HepG2 (cell line): Measurements from ENCODE around the gene WBP1. TPM values are rescaled to one million over a fixed set of nuclear protein-coding genes. Genes with fewer than 3 reads are reported as not detected.
A peak's percentile ranks its signal among the peaks of the same experiment; 100 is the strongest.

ENCODE experiments used
- CBX1 ChIP-seq: IDR thresholded peaks from one replicate; pipeline ENCODE4 v1.6.1; 2016; ENCODE audit warnings: antibody characterized with exemption, low read depth
- CSRNP1 ChIP-seq: sonication (generic); formaldehyde crosslinking; IDR thresholded peaks from 2 replicates; pipeline ENCODE4 v1.8.1; 2023; ENCODE audit warnings: mild to moderate bottlenecking, missing genetic modification reagents
- ERF ChIP-seq: IDR thresholded peaks from 2 replicates; pipeline ENCODE4 v1.6.1; 2018; ENCODE audit warnings: missing biosample characterization, missing genetic modification reagents
- MYPOP ChIP-seq: sonication (generic); formaldehyde crosslinking; IDR thresholded peaks from 2 replicates; pipeline ENCODE4 v1.8.1; 2023; ENCODE audit warnings: mild to moderate bottlenecking, moderate library complexity, missing genetic modification reagents
- THAP11 ChIP-seq: IDR thresholded peaks from 2 replicates; pipeline ENCODE4 v1.6.1; 2016; ENCODE audit warnings: missing biosample characterization, missing genetic modification reagents
- ZBTB39 ChIP-seq: sonication (generic); formaldehyde crosslinking; IDR thresholded peaks from 2 replicates; pipeline ENCODE4 v1.5.0; 2020; ENCODE audit warnings: missing genetic modification reagents
- ZFP36 ChIP-seq: fragments of 150-350 bp; IDR thresholded peaks from 2 replicates; pipeline ENCODE4 v1.6.1; 2018; ENCODE audit warnings: borderline replicate concordance, low read length, low read depth; ENCODE audit not compliant: partially characterized antibody
- ZNF180 ChIP-seq: sonication (generic); formaldehyde crosslinking; IDR thresholded peaks from 2 replicates; pipeline ENCODE4 v1.4.0; 2020; ENCODE audit warnings: low read depth, missing genetic modification reagents, borderline replicate concordance
- ZNF317 ChIP-seq: sonication (generic); formaldehyde crosslinking; IDR thresholded peaks from 2 replicates; pipeline ENCODE4 v1.5.0; 2020; ENCODE audit warnings: mild to moderate bottlenecking, missing genetic modification reagents
- ZNF326 ChIP-seq: sonication (generic); formaldehyde crosslinking; IDR thresholded peaks from 2 replicates; pipeline ENCODE4 v1.4.0; 2020; ENCODE audit warnings: missing genetic modification reagents, borderline replicate concordance
- ZNF382 ChIP-seq: sonication (generic); formaldehyde crosslinking; IDR thresholded peaks from 2 replicates; pipeline ENCODE4 v1.5.0; 2020; ENCODE audit warnings: missing genetic modification reagents, mild to moderate bottlenecking, borderline replicate concordance
- ZNF44 ChIP-seq: sonication (generic); formaldehyde crosslinking; IDR thresholded peaks from 2 replicates; pipeline ENCODE4 v1.5.1; 2020; ENCODE audit warnings: mild to moderate bottlenecking, missing genetic modification reagents
- ZNF746 ChIP-seq: sonication (generic); formaldehyde crosslinking; IDR thresholded peaks from 2 replicates; pipeline ENCODE4 v1.8.0; 2022; ENCODE audit warnings: mild to moderate bottlenecking, missing genetic modification reagents
- polyA plus RNA-seq, 8 experiments: library from polyadenylated mRNA; depleted of rRNA in 3 of 8; stranded (reverse) in 7 of 8; unstranded in 1 of 8; fragments of >200 nt; fragmentation: Illumina TruSeq in 4 of 8; extraction: Trizol in 4 of 8; gene quantifications; 2 replicates each; pipeline versions ENCODE4 v1.2.1 to v1.2.3, GENCODE V29; 2011 to 2016; ENCODE audit warnings: low read depth in 4 of 8, missing spikeins in 1 of 8, mixed read lengths in 1 of 8; ENCODE audit not compliant: insufficient read depth in 1 of 8
- total RNA-seq, 5 experiments: library from RNA; depleted of rRNA; stranded (reverse); fragments of >200 nt; fragmentation: Illumina TruSeq; extraction: Trizol; gene quantifications; 2 replicates each; pipeline ENCODE4 v1.2.3, GENCODE V29; 2016; ENCODE audit warnings: low read depth in 1 of 5
- TF ChIP-seq, protein P1 (sequence below): sonication (generic); formaldehyde crosslinking; IDR thresholded peaks from 2 replicates; pipeline ENCODE4 v1.9.0; 2021; ENCODE audit warnings: missing genetic modification reagents, borderline replicate concordance
- TF ChIP-seq, protein P2 (sequence below): sonication (generic); formaldehyde crosslinking; IDR thresholded peaks from 2 replicates; pipeline ENCODE4 v1.4.0; 2020; ENCODE audit warnings: mild to moderate bottlenecking, missing genetic modification reagents
- TF ChIP-seq, protein P3 (sequence below): sonication (generic); formaldehyde crosslinking; IDR thresholded peaks from 2 replicates; pipeline ENCODE4 v1.5.1; 2020; ENCODE audit warnings: mild to moderate bottlenecking, missing genetic modification reagents, moderate library complexity

WBP1 gene
- total and polyA plus RNA-seq, 2 of the 13 experiments (the other 11 are each of a cell fraction or from before 2014, with no cell fraction given): 38.8 to 85.7 TPM

DNA sequence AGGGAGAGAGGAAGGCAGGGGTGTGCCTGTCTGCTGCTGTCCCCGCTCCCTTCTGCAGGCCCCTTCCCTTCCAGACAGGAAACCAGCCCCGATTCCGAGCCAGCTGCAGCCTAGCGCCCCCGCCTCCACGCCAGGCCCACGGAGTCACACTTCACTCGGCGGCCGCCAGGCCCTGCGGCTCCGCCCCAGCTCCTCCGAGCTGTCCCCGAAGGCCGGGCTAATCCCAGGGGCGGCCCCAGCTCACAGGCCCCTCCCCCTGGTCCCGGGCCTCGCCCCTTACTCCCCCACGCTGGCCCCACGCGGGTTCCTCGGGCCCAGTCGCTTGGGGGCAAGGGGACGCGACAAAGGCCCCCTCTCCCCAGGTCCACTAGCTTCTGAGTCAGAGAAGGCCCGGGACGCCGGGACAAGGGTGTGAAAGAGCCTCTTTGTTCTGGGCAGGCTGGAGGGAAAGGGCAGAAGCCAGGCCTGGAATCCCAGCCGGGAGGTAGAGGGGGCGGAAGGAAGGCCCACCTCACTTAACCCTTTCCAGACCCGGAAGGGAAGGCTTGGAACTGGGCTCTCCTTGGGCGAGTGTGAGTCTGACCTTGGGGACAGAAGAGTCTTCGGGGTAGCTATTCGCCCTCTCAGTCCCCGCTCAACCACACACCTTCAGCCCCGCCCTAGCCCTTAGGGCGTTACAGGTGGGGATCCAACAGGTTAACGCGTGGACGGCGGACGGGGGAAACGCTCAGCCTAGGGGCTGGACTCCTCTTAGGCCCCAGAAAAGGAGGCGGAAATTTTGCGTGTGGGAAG, 17.7 kb upstream of the WBP1 start (continued):
- TF ChIP-seq ZNF326: no peak
- TF ChIP-seq ZNF746 (CRISPR knock-in tag): peak; percentile 87
- peak; percentile 46; the same call in 1 of the 2 replicates for TF ChIP-seq MYPOP (CRISPR knock-in tag)
- TF ChIP-seq ZNF44 (CRISPR knock-in tag): peak; percentile 22; the same call in 1 of the 2 replicates
- no peak for TF ChIP-seq ZFP36
- peak; percentile 84; the same call in 1 of the 2 replicates for TF ChIP-seq ZBTB39 (CRISPR knock-in tag)
- no peak for TF ChIP-seq ZNF180
- TF ChIP-seq, protein P1, sequence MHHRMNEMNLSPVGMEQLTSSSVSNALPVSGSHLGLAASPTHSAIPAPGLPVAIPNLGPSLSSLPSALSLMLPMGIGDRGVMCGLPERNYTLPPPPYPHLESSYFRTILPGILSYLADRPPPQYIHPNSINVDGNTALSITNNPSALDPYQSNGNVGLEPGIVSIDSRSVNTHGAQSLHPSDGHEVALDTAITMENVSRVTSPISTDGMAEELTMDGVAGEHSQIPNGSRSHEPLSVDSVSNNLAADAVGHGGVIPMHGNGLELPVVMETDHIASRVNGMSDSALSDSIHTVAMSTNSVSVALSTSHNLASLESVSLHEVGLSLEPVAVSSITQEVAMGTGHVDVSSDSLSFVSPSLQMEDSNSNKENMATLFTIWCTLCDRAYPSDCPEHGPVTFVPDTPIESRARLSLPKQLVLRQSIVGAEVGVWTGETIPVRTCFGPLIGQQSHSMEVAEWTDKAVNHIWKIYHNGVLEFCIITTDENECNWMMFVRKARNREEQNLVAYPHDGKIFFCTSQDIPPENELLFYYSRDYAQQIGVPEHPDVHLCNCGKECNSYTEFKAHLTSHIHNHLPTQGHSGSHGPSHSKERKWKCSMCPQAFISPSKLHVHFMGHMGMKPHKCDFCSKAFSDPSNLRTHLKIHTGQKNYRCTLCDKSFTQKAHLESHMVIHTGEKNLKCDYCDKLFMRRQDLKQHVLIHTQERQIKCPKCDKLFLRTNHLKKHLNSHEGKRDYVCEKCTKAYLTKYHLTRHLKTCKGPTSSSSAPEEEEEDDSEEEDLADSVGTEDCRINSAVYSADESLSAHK (CRISPR knock-in tag): no peak
- peak; percentile 84 for TF ChIP-seq THAP11 (CRISPR knock-in tag)
- TF ChIP-seq, protein P2, sequence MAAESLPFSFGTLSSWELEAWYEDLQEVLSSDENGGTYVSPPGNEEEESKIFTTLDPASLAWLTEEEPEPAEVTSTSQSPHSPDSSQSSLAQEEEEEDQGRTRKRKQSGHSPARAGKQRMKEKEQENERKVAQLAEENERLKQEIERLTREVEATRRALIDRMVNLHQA (CRISPR knock-in tag): no peak
- TF ChIP-seq ERF (CRISPR knock-in tag): peak; percentile 80
- TF ChIP-seq, protein P3, sequence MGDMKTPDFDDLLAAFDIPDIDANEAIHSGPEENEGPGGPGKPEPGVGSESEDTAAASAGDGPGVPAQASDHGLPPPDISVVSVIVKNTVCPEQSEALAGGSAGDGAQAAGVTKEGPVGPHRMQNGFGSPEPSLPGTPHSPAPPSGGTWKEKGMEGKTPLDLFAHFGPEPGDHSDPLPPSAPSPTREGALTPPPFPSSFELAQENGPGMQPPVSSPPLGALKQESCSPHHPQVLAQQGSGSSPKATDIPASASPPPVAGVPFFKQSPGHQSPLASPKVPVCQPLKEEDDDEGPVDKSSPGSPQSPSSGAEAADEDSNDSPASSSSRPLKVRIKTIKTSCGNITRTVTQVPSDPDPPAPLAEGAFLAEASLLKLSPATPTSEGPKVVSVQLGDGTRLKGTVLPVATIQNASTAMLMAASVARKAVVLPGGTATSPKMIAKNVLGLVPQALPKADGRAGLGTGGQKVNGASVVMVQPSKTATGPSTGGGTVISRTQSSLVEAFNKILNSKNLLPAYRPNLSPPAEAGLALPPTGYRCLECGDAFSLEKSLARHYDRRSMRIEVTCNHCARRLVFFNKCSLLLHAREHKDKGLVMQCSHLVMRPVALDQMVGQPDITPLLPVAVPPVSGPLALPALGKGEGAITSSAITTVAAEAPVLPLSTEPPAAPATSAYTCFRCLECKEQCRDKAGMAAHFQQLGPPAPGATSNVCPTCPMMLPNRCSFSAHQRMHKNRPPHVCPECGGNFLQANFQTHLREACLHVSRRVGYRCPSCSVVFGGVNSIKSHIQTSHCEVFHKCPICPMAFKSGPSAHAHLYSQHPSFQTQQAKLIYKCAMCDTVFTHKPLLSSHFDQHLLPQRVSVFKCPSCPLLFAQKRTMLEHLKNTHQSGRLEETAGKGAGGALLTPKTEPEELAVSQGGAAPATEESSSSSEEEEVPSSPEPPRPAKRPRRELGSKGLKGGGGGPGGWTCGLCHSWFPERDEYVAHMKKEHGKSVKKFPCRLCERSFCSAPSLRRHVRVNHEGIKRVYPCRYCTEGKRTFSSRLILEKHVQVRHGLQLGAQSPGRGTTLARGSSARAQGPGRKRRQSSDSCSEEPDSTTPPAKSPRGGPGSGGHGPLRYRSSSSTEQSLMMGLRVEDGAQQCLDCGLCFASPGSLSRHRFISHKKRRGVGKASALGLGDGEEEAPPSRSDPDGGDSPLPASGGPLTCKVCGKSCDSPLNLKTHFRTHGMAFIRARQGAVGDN (CRISPR knock-in tag): peak; percentile 95
- no peak for TF ChIP-seq CBX1
- TF ChIP-seq CSRNP1: peak; percentile 97
- peak; percentile 55; the same call in 1 of the 2 replicates for TF ChIP-seq ZNF317 (CRISPR knock-in tag)
- TF ChIP-seq ZNF382: no peak
